ENCODE results near the gene DNAJC30. TPM values are rescaled to one million over a fixed set of nuclear protein-coding genes. Genes with fewer than 3 reads are reported as not detected.

The DNAJC30 gene
- total and polyA plus RNA-seq, 4 donors: 2.1 to 8.7 (median 4.8) TPM

DNA sequence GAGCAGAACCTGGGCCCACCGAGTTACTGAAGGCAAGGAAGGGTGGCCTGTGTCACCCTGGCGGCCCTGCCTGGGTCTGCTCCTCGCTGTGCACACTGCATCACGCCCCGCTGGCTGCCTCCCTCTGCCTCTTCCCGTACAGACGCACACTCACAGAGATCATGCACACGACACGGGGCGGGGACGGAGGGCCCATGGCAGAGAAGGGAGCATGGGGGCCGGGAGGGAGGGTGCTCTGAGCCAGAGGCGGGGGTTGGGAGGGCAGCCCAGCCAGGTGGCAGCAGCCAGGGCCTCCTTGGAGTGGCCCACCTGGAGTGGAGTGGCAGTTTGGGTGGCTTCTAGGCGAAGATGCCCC lies 16.8 kb upstream of the DNAJC30 start:
- Histone ChIP-seq H3K36me3 (ENCODE audit: control insufficient read depth in 4 of 4, insufficient read depth in 3 of 4, low read depth in 1 of 4, low read length in 3 of 4) (peaks cover 6 to 45% (median 13%) of the 10 kb centered on the region in 4 donors), H3K4me3 (ENCODE audit: low read depth in 1 of 3, low read length in 3 of 3) (no peak overlapping the region), H3K4me1 (ENCODE audit: control insufficient read depth in 4 of 4, insufficient read depth in 4 of 4, low read length in 3 of 4) (no peaks in the 10 kb centered on the region), H3K9me3 (ENCODE audit: control insufficient read depth in 4 of 4, low read length in 3 of 4) (no peaks in the 10 kb centered on the region), H3K27me3 (ENCODE audit: control insufficient read depth in 4 of 4, insufficient read depth in 4 of 4, low read length in 3 of 4) (no peaks in the 10 kb centered on the region), H3K27ac (ENCODE audit: low read depth in 1 of 2, low read length in 2 of 2) (no peak overlapping the region), H3K9ac (ENCODE audit: low read depth in 1 of 2, low read length in 2 of 2) (no peak overlapping the region)
- WGBS: 93% methylated on average over 14 of the region's 14 CpGs
- TF ChIP-seq HNF4A (conservative IDR thresholded peaks at IDR 0.05): no peak
- TF ChIP-seq, protein P1, sequence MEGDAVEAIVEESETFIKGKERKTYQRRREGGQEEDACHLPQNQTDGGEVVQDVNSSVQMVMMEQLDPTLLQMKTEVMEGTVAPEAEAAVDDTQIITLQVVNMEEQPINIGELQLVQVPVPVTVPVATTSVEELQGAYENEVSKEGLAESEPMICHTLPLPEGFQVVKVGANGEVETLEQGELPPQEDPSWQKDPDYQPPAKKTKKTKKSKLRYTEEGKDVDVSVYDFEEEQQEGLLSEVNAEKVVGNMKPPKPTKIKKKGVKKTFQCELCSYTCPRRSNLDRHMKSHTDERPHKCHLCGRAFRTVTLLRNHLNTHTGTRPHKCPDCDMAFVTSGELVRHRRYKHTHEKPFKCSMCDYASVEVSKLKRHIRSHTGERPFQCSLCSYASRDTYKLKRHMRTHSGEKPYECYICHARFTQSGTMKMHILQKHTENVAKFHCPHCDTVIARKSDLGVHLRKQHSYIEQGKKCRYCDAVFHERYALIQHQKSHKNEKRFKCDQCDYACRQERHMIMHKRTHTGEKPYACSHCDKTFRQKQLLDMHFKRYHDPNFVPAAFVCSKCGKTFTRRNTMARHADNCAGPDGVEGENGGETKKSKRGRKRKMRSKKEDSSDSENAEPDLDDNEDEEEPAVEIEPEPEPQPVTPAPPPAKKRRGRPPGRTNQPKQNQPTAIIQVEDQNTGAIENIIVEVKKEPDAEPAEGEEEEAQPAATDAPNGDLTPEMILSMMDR (IDR thresholded peaks at IDR 0.05; ENCODE audit: low read depth, low read length, missing input control): no peak
- no peak for TF ChIP-seq NR2F2 (IDR thresholded peaks at IDR 0.05)
- TF ChIP-seq, protein P2, sequence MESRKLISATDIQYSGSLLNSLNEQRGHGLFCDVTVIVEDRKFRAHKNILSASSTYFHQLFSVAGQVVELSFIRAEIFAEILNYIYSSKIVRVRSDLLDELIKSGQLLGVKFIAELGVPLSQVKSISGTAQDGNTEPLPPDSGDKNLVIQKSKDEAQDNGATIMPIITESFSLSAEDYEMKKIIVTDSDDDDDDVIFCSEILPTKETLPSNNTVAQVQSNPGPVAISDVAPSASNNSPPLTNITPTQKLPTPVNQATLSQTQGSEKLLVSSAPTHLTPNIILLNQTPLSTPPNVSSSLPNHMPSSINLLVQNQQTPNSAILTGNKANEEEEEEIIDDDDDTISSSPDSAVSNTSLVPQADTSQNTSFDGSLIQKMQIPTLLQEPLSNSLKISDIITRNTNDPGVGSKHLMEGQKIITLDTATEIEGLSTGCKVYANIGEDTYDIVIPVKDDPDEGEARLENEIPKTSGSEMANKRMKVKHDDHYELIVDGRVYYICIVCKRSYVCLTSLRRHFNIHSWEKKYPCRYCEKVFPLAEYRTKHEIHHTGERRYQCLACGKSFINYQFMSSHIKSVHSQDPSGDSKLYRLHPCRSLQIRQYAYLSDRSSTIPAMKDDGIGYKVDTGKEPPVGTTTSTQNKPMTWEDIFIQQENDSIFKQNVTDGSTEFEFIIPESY (IDR thresholded peaks at IDR 0.05): no peak
- DNase-seq (ENCODE audit: low spot score): no peak

DNA sequence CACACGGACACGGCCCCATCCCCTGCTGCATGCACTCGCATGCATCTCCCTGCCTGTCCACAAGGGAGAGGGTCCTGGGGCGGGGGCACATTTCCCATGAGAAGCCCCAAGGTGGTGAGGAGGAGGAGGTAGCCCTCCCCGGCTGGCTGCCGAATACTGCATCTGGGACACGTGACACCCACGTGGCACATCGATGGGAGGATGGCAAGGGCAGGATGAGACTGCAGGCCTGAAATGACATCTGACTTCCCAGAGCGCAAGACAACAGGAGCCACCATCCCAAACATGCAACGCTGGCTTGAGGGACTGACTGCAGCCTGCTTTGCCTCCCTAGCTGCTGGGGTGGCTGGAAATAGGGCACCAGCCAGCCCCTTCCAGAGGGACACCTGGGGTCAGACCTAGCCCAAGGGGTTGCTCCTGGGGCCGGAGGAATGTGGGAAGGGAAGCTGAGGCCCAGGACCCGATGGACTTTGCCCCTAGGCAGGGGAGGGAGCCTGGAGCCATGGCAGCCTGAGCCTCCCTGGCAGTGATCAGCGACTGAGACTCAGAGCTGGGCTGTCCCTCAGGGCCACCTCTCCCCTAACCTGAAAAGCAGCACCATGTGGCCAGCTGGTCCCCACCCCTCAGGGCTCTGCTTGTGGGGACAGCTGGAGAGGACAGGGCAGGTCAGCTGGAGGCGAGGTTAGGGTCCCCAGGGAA lies 16.3 kb upstream of the DNAJC30 start:
- Histone ChIP-seq H3K27ac (ENCODE audit: low read depth in 1 of 2, low read length in 2 of 2) (no peak overlapping the region), H3K9me3 (ENCODE audit: control insufficient read depth in 4 of 4, low read length in 3 of 4) (no peaks in the 10 kb centered on the region), H3K4me3 (ENCODE audit: low read depth in 1 of 3, low read length in 3 of 3) (no peak overlapping the region), H3K4me1 (ENCODE audit: control insufficient read depth in 4 of 4, insufficient read depth in 4 of 4, low read length in 3 of 4) (no peaks in the 10 kb centered on the region), H3K9ac (ENCODE audit: low read depth in 1 of 2, low read length in 2 of 2) (no peak overlapping the region), H3K36me3 (ENCODE audit: control insufficient read depth in 4 of 4, insufficient read depth in 3 of 4, low read depth in 1 of 4, low read length in 3 of 4) (peaks cover 6 to 50% (median 17%) of the 10 kb centered on the region in 4 donors), H3K27me3 (ENCODE audit: control insufficient read depth in 4 of 4, insufficient read depth in 4 of 4, low read length in 3 of 4) (no peaks in the 10 kb centered on the region)
- WGBS: 86% methylated on average over 15 of the region's 15 CpGs
- TF ChIP-seq JUND (IDR thresholded peaks at IDR 0.05) (no peak), TAF1 (conservative IDR thresholded peaks at IDR 0.05) (no peak), GABPA (IDR thresholded peaks at IDR 0.05 in 1 of 2, conservative IDR thresholded peaks at IDR 0.05 in 1 of 2) (no peak), EGR1 (IDR thresholded peaks at IDR 0.05; ENCODE audit: low read depth in 2 of 2) (no peak), NR2F2 (IDR thresholded peaks at IDR 0.05) (no peak), HNF4G (IDR thresholded peaks at IDR 0.05) (no peak), FOXA1 (IDR thresholded peaks at IDR 0.05) (no peak), SP1 (IDR thresholded peaks at IDR 0.05) (no peak)
- TF ChIP-seq, protein P3, sequence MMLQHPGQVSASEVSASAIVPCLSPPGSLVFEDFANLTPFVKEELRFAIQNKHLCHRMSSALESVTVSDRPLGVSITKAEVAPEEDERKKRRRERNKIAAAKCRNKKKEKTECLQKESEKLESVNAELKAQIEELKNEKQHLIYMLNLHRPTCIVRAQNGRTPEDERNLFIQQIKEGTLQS (IDR thresholded peaks at IDR 0.05): no peak
- TF ChIP-seq, protein P4, sequence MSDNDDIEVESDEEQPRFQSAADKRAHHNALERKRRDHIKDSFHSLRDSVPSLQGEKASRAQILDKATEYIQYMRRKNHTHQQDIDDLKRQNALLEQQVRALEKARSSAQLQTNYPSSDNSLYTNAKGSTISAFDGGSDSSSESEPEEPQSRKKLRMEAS (IDR thresholded peaks at IDR 0.05): no peak
- TF ChIP-seq, protein P5, sequence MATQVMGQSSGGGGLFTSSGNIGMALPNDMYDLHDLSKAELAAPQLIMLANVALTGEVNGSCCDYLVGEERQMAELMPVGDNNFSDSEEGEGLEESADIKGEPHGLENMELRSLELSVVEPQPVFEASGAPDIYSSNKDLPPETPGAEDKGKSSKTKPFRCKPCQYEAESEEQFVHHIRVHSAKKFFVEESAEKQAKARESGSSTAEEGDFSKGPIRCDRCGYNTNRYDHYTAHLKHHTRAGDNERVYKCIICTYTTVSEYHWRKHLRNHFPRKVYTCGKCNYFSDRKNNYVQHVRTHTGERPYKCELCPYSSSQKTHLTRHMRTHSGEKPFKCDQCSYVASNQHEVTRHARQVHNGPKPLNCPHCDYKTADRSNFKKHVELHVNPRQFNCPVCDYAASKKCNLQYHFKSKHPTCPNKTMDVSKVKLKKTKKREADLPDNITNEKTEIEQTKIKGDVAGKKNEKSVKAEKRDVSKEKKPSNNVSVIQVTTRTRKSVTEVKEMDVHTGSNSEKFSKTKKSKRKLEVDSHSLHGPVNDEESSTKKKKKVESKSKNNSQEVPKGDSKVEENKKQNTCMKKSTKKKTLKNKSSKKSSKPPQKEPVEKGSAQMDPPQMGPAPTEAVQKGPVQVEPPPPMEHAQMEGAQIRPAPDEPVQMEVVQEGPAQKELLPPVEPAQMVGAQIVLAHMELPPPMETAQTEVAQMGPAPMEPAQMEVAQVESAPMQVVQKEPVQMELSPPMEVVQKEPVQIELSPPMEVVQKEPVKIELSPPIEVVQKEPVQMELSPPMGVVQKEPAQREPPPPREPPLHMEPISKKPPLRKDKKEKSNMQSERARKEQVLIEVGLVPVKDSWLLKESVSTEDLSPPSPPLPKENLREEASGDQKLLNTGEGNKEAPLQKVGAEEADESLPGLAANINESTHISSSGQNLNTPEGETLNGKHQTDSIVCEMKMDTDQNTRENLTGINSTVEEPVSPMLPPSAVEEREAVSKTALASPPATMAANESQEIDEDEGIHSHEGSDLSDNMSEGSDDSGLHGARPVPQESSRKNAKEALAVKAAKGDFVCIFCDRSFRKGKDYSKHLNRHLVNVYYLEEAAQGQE (IDR thresholded peaks at IDR 0.05): no peak
- TF ChIP-seq, protein P2 (IDR thresholded peaks at IDR 0.05): no peak
- no peak for DNase-seq (ENCODE audit: low spot score)

All from liver (tissue), 9 donors.